Measurements from ENCODE around the gene DLGAP1. TPM values are rescaled to one million over a fixed set of nuclear protein-coding genes. Genes with fewer than 3 reads are reported as not detected.

DLGAP1 gene
- total and polyA plus RNA-seq, 4 donors = 0.06 to 1.2 (median 0.17) TPM; not detected in 1

DNA sequence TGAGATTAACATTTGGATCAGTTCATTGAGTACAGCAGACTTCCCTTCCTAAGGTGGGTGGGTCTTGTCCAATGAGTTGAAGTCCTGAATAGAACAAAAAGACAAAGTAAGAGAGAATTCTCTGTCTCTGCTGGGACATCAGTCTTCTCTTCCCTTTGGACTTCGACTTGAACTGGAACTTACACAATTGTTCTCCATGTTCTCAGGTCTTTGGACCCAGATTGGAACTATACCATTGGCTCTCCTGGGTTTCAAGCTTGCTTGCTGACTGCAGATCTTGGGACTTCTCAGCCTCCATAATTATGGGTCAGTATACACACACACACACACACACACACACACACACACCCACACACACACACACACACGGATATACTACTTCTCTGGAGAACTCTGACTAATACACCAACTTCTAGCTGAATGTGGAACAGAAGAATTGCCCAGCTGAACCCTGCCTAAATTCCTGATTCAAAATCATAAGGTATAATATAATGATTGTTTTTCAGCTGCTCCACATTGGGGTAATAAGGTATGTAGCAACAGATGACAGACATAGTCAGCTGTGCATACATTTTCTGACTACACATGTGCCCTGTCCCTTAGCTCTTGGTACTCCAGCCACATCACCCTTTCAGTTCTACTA, 791.1 kb downstream of the DLGAP1 start:
- Histone ChIP-seq H3K4me1 (ENCODE audit: control insufficient read depth in 4 of 4, insufficient read depth in 4 of 4, low read length in 3 of 4) (peaks cover 0 to 15% (median 8%) of the 10 kb centered on the region in 4 donors), H3K4me3 (ENCODE audit: low read depth in 1 of 3, low read length in 3 of 3) (no peak overlapping the region), H3K27ac (ENCODE audit: low read depth in 1 of 2, low read length in 2 of 2) (no peak overlapping the region), H3K27me3 (ENCODE audit: control insufficient read depth in 4 of 4, insufficient read depth in 4 of 4, low read length in 3 of 4) (no peaks in the 10 kb centered on the region), H3K9me3 (ENCODE audit: control insufficient read depth in 4 of 4, low read length in 3 of 4) (no peaks in the 10 kb centered on the region), H3K36me3 (ENCODE audit: control insufficient read depth in 4 of 4, insufficient read depth in 3 of 4, low read depth in 1 of 4, low read length in 3 of 4) (no peaks in the 10 kb centered on the region), H3K9ac (ENCODE audit: low read depth in 1 of 2, low read length in 2 of 2) (no peak overlapping the region)
- TF ChIP-seq NR2F2 (IDR thresholded peaks at IDR 0.05) (no peak), HNF4A (conservative IDR thresholded peaks at IDR 0.05) (peak in 1 of 2 donors; percentile 8)
- DNase-seq (ENCODE audit: low spot score) = no peak
- 93% methylated on average over 2 of the region's 2 CpGs for WGBS

DNA sequence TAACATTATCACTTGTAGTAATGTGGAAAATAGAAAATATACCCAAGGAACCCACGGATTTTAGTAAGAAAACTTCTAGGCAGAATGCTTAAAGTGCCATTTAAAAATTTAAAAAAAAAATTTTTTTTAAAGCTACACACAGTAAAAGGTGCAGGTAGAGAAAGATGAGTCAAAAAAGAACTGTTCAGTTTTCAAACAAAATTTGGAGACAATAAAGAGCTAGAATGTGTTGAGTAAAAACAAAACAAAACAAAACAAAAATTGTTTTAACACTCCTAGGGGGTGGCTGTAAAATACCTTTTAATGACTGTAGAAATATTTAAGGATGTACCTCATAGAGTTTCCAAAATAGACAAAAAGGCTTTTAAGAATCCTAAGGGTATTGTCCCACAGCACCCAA, 793.1 kb downstream of the DLGAP1 start:
- no peak overlapping the region for H3K27ac ChIP-seq (ENCODE audit: low read depth in 1 of 2, low read length in 2 of 2)

More for the DNA sequence above, 793.1 kb downstream of the DLGAP1 start:
- TF ChIP-seq HNF4G (IDR thresholded peaks at IDR 0.05) (no peak), NR2F2 (IDR thresholded peaks at IDR 0.05) (no peak), RAD21 (IDR thresholded peaks at IDR 0.05) (no peak), YY1 (IDR thresholded peaks at IDR 0.05) (no peak), JUND (IDR thresholded peaks at IDR 0.05) (no peak), HNF4A (conservative IDR thresholded peaks at IDR 0.05) (no peak), TAF1 (conservative IDR thresholded peaks at IDR 0.05) (no peak), GABPA (IDR thresholded peaks at IDR 0.05 in 1 of 2, conservative IDR thresholded peaks at IDR 0.05 in 1 of 2) (no peak), FOXA1 (IDR thresholded peaks at IDR 0.05) (no peak), RXRA (IDR thresholded peaks at IDR 0.05) (no peak)
- TF ChIP-seq, protein P1, sequence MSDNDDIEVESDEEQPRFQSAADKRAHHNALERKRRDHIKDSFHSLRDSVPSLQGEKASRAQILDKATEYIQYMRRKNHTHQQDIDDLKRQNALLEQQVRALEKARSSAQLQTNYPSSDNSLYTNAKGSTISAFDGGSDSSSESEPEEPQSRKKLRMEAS (IDR thresholded peaks at IDR 0.05) = no peak
- TF ChIP-seq, protein P2, sequence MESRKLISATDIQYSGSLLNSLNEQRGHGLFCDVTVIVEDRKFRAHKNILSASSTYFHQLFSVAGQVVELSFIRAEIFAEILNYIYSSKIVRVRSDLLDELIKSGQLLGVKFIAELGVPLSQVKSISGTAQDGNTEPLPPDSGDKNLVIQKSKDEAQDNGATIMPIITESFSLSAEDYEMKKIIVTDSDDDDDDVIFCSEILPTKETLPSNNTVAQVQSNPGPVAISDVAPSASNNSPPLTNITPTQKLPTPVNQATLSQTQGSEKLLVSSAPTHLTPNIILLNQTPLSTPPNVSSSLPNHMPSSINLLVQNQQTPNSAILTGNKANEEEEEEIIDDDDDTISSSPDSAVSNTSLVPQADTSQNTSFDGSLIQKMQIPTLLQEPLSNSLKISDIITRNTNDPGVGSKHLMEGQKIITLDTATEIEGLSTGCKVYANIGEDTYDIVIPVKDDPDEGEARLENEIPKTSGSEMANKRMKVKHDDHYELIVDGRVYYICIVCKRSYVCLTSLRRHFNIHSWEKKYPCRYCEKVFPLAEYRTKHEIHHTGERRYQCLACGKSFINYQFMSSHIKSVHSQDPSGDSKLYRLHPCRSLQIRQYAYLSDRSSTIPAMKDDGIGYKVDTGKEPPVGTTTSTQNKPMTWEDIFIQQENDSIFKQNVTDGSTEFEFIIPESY (IDR thresholded peaks at IDR 0.05) = no peak
- TF ChIP-seq, protein P3, sequence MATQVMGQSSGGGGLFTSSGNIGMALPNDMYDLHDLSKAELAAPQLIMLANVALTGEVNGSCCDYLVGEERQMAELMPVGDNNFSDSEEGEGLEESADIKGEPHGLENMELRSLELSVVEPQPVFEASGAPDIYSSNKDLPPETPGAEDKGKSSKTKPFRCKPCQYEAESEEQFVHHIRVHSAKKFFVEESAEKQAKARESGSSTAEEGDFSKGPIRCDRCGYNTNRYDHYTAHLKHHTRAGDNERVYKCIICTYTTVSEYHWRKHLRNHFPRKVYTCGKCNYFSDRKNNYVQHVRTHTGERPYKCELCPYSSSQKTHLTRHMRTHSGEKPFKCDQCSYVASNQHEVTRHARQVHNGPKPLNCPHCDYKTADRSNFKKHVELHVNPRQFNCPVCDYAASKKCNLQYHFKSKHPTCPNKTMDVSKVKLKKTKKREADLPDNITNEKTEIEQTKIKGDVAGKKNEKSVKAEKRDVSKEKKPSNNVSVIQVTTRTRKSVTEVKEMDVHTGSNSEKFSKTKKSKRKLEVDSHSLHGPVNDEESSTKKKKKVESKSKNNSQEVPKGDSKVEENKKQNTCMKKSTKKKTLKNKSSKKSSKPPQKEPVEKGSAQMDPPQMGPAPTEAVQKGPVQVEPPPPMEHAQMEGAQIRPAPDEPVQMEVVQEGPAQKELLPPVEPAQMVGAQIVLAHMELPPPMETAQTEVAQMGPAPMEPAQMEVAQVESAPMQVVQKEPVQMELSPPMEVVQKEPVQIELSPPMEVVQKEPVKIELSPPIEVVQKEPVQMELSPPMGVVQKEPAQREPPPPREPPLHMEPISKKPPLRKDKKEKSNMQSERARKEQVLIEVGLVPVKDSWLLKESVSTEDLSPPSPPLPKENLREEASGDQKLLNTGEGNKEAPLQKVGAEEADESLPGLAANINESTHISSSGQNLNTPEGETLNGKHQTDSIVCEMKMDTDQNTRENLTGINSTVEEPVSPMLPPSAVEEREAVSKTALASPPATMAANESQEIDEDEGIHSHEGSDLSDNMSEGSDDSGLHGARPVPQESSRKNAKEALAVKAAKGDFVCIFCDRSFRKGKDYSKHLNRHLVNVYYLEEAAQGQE (IDR thresholded peaks at IDR 0.05) = no peak
- TF ChIP-seq, protein P4, sequence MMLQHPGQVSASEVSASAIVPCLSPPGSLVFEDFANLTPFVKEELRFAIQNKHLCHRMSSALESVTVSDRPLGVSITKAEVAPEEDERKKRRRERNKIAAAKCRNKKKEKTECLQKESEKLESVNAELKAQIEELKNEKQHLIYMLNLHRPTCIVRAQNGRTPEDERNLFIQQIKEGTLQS (IDR thresholded peaks at IDR 0.05) = no peak
- no peaks in the 10 kb centered on the region for H3K36me3 ChIP-seq (ENCODE audit: control insufficient read depth in 4 of 4, insufficient read depth in 3 of 4, low read depth in 1 of 4, low read length in 3 of 4)
- H3K4me1 ChIP-seq (ENCODE audit: control insufficient read depth in 4 of 4, insufficient read depth in 4 of 4, low read length in 3 of 4) = peaks cover 0 to 9% (median 5%) of the 10 kb centered on the region in 4 donors
- no peaks in the 10 kb centered on the region for H3K27me3 ChIP-seq (ENCODE audit: control insufficient read depth in 4 of 4, insufficient read depth in 4 of 4, low read length in 3 of 4)
- DNase-seq (ENCODE audit: low spot score) = no peak
- 82% methylated on average over 1 of the region's 1 CpG for WGBS
- H3K9ac ChIP-seq (ENCODE audit: low read depth in 1 of 2, low read length in 2 of 2) = no peak overlapping the region
- no peaks in the 10 kb centered on the region for H3K9me3 ChIP-seq (ENCODE audit: control insufficient read depth in 4 of 4, low read length in 3 of 4)
- H3K4me3 ChIP-seq (ENCODE audit: low read depth in 1 of 3, low read length in 3 of 3) = no peak overlapping the region

Measured in liver (tissue), 9 donors.